ENCODE results near the gene DIAPH2.

Gene DIAPH2

GRCh38 chrX:97167333-97167732, 482.7 kb downstream of the DIAPH2 start:
- no peak for TF ChIP-seq CTCF (IDR thresholded peaks at IDR 0.05)
- no peaks in the 10 kb centered on the region for H3K36me3 ChIP-seq
- no peaks in the 10 kb centered on the region for H3K27me3 ChIP-seq
- H3K4me1 ChIP-seq: no peaks in the 10 kb centered on the region
- DNase-seq: no peak
- H3K9me3 ChIP-seq: no peaks in the 10 kb centered on the region
- no peak overlapping the region for H3K27ac ChIP-seq
- H3K4me3 ChIP-seq: no peak overlapping the region
- intact Hi-C loops (cut with DNase I; ENCODE audit: low total_unique reads): no loop called here

GRCh38 chrX:97168646-97169045, 484.0 kb downstream of the DIAPH2 start:
- no peak for DNase-seq
- Histone ChIP-seq H3K27me3 (no peaks in the 10 kb centered on the region), H3K4me1 (no peaks in the 10 kb centered on the region), H3K9me3 (no peaks in the 10 kb centered on the region), H3K36me3 (no peaks in the 10 kb centered on the region), H3K4me3 (no peak overlapping the region), H3K27ac (no peak overlapping the region)
- intact Hi-C loops (cut with DNase I; ENCODE audit: low total_unique reads): no loop called here
- TF ChIP-seq CTCF (IDR thresholded peaks at IDR 0.05): no peak

- intact Hi-C loops (cut with DNase I; ENCODE audit: low total_unique reads): no loop called here
- Histone ChIP-seq H3K36me3 (no peaks in the 10 kb centered on the region), H3K4me3 (no peak overlapping the region), H3K27ac (no peak overlapping the region), H3K4me1 (no peaks in the 10 kb centered on the region), H3K27me3 (no peaks in the 10 kb centered on the region), H3K9me3 (peaks cover 0 to 3% (median 0%) of the 10 kb centered on the region in 3 donors)
- no peak for TF ChIP-seq CTCF (IDR thresholded peaks at IDR 0.05)
- DNase-seq: no peak
Observed at GRCh38 chrX:97175147-97175546, 490.5 kb downstream of the DIAPH2 start.

- Histone ChIP-seq H3K9me3 (no peaks in the 10 kb centered on the region), H3K4me1 (peaks cover 0 to 7% (median 0%) of the 10 kb centered on the region in 4 donors), H3K27me3 (no peaks in the 10 kb centered on the region), H3K4me3 (no peak overlapping the region), H3K36me3 (no peaks in the 10 kb centered on the region), H3K27ac (no peak overlapping the region)
- TF ChIP-seq CTCF (IDR thresholded peaks at IDR 0.05): no peak
- no peak for DNase-seq
- intact Hi-C loops (cut with DNase I; ENCODE audit: low total_unique reads): no loop called here
Observed at GRCh38 chrX:97189668-97190067, 505.0 kb downstream of the DIAPH2 start.

GRCh38 chrX:97199501-97199900, 514.9 kb downstream of the DIAPH2 start:
- intact Hi-C loops (cut with DNase I; ENCODE audit: low total_unique reads): no loop called here
- no peak overlapping the region for H3K4me3 ChIP-seq
- no peak for TF ChIP-seq CTCF (IDR thresholded peaks at IDR 0.05)
- no peaks in the 10 kb centered on the region for H3K4me1 ChIP-seq
- DNase-seq: no peak
- H3K27ac ChIP-seq: no peak overlapping the region
- no peaks in the 10 kb centered on the region for H3K36me3 ChIP-seq
- no peaks in the 10 kb centered on the region for H3K27me3 ChIP-seq
- peaks cover 0 to 6% (median 0%) of the 10 kb centered on the region in 3 donors for H3K9me3 ChIP-seq

- DNase-seq: no peak
- intact Hi-C loops (cut with DNase I; ENCODE audit: low total_unique reads): no loop called here
- H3K4me1 ChIP-seq: no peaks in the 10 kb centered on the region
- H3K9me3 ChIP-seq: peaks cover 0 to 12% (median 0%) of the 10 kb centered on the region in 3 donors
- no peak for TF ChIP-seq CTCF (IDR thresholded peaks at IDR 0.05)
- no peak overlapping the region for H3K4me3 ChIP-seq
- H3K27me3 ChIP-seq: no peaks in the 10 kb centered on the region
- no peak overlapping the region for H3K27ac ChIP-seq
- no peaks in the 10 kb centered on the region for H3K36me3 ChIP-seq
Observed at GRCh38 chrX:97200454-97200853, 515.8 kb downstream of the DIAPH2 start.
